ENCODE data around the gene ECSIT.
"Not testable (repeated sequence)": the region's sequence is repeated elsewhere in the genome, so short reads cannot be mapped to it uniquely, and the experiment has no call there.

The ECSIT gene, protein sequence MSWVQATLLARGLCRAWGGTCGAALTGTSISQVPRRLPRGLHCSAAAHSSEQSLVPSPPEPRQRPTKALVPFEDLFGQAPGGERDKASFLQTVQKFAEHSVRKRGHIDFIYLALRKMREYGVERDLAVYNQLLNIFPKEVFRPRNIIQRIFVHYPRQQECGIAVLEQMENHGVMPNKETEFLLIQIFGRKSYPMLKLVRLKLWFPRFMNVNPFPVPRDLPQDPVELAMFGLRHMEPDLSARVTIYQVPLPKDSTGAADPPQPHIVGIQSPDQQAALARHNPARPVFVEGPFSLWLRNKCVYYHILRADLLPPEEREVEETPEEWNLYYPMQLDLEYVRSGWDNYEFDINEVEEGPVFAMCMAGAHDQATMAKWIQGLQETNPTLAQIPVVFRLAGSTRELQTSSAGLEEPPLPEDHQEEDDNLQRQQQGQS

DNA sequence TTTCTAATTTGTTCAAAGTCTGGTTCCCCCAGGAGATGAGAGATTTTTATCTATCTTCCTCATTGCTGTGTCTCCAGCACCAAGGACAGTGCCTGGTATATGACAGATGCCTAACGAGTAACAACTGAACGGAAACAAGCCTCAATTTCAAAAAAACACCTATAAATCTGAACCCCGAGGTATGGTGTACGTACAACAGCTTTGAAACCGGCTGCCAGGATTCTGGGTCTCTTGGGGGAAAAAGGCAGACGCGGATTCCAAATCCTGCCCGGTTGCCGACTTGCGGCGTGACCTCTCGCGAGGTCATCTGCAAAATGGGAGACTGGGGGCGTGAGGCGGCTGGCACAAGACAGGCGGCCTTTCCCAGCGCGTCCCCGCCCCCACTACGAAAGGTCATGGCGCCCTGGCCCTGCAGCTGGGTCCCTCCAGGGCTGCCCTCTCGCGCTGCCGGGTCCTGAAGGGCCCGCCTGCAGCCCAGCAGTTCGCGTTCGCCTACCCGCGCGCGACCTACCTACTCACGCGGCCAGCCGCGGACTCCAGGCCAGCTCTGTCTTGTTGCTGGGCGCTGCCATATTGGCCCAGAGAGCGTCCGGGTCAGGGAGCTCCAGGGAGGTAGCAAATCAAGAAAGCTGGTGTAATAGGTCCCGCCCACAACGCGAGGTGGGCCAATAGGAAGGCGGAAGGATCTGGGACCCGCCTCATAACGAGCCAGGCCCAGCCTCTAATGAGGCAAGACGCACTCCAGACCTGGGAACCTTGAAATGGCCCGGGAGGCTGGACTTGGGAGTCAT, at the start of gene ECSIT:
TSS of gene ECSIT (minus strand) at position 584 of the 791 bp plus-strand sequence. CDS start 9,964 bp downstream, outside the sequence.
- peak; percentile 80 for DNase-seq

DNA sequence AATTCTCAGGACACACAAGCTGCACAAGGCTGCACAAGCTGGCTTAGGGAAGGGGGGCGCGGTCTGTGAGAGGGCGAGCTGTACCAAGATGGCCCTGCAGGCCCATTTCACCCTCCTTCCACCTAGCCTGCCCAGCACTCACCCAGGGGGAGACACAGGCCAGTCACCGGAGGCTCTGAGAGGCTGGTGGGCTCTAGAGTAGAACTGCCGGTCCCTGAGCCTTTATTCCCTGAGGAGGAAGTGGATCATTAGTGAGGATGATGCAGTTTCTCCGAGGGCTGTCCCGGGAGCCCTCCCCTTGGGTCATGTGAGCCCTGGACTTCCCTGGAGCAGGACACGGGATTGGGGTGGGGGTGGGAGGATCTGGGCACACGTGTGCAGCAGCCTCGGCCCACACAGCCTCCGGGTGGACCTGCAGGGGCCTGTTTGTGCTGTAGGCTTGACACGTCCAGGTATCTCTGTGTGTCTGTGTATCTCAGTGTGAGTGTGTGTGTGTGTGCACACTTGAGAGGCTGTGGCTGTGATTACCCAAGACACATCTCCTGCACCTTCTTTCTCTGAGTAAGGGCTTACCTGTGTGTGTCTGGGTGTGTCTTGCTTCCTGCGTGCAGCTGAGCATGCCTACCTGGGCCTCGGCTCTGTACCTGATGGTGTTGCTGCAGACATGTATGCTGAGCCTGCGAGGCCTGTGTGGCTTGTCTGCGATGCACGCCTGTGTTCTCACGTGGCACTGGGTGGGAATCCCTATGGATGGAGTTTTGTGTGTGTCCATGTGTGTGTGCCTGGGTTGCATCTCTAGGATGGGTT, 48.7 kb upstream of the ECSIT start, which contains the start of gene ACP5:
TSS of gene ACP5 (minus strand) at position 195 of the 807 bp plus-strand sequence. CDS start 328 bp downstream, outside the sequence.
- DNase-seq: no peak

DNA sequence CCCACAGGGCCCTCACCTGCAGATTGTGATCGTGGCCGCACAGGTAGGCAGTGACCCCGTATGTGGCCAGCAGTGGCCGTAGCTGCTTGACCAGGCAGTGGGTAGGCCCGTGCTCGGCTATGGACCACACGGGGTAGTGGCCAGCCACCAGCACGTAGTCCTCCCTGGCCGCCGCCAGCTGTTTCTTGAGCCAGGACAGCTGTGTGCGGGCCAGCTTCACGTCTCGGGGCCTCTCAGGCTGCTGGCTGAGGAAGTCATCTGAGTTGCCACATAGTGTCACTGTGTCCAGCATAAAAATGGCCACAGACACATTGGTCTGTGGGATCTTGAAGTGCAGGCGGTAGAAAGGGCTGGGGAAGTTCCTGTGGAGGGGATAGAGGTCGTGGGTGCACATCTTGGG, 47.3 kb upstream of the ECSIT start:
- DNase-seq: no peak

DNA sequence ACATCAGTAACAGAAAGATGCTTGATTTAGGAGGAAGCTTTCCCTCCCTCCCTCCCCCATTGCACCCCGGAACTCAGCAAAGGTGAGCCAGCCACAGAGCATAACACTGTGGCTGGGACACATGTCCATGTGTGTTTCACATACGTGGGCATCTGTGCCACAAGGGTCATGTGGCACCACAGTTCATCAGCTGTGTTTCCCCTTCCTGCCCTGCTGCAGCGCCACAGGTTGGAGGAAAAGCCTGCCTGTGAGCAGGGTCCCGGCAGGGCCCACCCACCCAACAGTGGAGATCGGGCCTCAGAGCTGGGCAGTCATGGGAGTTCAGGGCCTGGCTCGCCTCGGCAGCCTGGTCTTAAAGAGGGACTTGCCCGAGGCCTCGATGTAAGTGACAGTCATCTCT, 45.8 kb upstream of the ECSIT start:
- no peak for DNase-seq

DNA sequence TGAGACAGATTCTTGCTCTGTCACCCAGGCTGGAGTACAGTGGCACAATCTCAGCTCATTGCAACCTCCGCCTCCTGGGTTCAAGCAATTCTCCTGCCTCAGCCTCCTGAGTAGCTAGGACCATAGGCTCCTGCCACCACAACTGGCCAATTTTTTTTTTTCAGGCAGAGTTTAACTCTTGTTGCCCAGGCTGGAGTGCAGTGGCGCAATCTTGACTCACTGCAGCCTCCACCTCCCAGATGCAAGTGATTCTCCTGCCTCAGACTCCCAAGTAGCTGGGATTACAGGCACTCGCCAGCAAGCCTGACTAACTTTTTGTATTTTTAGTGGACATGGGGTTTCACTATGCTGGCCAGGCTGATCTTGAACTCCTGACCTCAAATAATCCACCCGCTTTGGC, 44.8 kb upstream of the ECSIT start:
- not testable (repeated sequence) for DNase-seq

DNA sequence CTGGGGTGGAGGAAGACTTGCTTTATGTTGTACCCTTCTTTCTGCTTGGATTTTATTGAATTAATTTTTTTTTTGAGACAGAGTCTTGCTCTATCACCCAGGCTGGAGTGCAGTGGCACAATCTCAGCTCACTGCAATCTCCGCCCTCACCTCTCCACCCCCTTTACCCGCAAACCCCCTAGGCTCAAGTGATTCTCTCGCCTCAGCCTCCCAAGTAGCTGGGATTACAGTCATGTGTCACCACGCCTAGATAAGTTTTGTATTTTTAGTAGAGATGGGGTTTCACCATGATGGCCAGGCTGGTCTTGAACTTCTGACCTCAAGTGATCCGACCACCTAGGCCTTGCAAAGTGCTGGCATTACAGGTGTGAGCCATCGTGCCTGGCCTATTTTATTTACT, 44.4 kb upstream of the ECSIT start:
- DNase-seq: not testable (repeated sequence)

DNA sequence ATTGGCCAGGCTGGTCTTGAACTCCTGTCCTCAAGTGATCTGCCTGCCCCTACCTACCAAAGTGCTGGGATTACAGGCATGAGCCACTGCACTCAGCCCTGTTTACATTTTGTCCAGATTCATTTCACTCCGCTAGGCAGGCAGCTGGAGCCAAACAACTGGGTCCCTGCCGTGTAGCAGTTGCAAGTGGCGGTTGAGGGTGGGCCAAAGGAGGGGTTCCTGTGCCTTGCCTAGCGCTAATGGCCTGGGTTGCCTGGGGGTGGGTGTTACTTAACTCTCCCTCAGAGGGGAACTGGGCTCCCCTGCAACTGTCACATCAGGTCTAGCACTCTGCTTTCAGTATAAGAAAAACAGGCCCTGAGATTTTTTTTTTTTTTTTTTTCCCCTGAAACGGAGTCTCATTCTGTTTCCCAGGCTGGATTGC, 41.1 kb upstream of the ECSIT start:
- DNase-seq: no peak

DNA sequence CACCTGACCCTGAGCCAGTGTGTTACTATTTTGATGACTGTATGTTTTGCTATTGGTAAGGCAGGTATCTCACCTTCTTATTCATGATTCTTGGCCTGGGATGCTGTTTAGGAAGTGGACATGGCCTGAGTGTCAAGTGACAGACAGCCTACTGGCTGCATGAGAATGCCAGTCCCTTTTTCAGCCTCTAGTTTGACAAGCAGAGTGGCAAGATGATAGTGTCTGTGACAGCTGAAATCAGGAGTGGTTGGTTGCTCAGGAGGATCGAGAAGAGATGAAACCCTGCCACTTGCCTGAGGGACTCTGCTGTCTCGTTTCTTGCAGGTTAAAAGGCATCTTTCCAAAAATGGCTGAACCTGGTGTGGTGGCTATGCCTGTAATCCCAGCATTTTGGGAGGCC, 37.2 kb upstream of the ECSIT start:
- DNase-seq: no peak

DNA sequence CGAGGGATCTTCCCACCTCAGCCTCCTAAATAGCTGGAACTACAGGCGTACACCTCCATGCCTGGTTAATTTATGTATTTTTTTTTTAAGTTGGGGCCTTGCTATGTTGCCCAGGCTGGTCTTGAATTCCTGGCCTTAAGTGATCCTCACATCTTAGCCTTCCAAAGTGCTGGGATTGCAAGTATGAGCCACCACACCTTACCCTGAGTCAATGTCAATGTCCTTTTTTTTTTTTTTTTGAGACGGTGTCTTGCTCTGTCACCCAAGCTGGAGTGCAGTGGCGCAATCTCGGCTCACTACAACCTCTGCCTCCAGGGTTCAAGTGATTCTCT, 36.7 kb upstream of the ECSIT start:
- DNase-seq: not testable (repeated sequence)

DNA sequence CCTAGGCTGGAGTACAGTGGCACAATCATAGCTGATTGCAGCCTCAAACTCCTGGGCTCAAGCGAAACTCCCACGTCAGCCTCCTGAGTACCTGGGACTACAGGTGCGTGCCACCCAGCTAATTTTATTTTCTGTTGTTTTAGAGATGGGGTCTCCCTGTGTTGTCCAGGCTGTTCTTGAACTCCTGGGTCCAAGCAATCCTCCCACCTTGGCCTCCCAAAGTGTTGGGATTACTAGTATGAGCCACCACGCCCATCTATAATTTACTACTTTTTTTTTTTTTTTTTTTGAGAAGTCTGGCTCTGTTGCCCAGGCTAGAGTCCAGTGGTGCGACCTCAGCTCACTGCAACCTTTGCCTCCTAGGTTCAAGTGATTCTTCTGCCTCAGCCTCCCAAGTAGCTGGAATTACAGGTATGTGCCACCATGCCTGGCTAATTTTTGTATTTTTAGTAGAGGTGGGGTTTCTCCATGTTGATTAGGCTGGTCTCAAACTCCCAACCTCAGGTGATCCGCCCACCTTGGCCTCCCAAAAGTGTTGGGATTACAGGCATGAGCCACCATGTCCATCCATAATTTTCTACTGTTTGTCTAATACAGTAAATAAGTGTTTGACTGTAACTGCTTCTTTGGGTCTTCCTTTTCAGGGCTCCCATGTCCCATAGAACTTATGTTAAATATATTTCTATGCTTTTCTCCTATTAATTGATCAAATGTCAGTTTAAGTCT, 35.3 kb upstream of the ECSIT start:
- not testable (repeated sequence) for DNase-seq

DNA sequence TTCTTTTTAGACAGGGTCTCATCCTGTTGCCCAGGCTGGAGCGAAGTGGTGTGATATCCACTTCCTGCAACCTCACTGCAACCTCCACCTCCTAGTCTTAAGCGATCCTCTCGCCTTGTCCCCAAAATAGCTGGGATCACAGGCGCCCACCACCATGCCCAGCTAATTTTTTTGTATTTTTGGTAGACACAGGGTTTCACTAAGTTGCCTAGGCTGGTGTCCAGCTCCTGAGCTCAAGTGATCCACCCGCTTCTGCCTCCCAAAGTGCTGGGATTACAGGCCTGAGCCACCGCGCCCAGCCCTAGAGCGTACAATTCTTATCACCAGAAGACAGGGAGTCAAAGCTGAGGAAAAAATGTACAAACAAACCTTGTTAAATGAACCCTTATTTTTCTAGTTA, 34.6 kb upstream of the ECSIT start:
- no peak for DNase-seq

DNA sequence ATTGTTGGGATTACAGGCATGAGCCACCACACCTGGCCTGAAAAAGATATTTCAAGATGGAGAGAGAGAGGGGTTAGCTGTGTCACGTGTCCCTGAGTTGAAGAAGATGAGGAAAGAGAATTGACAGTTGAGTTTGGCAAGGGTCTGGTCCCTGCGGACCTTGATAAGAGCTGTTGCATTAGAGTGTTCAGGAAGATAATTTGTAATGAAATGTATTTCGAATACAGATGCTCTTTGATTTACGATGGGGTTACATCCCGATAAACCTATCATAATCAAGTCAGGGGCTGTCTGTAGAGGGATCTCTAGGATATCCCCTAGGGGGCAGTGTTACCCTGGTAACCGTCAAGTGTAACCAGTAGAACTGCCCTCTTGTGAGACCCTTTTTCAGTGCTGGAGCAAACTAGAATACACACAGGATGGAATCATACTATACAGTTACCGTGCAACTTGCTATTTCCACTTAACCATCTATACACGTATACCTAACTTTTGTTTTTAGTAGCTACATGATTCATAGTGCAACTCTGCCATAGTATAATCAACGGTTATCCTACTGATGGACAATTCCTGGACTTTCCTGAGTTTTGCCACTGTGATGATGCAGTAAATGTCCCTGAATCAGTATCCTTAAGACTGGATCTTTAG, 31.6 kb upstream of the ECSIT start:
- peak; percentile 60 for DNase-seq

DNA sequence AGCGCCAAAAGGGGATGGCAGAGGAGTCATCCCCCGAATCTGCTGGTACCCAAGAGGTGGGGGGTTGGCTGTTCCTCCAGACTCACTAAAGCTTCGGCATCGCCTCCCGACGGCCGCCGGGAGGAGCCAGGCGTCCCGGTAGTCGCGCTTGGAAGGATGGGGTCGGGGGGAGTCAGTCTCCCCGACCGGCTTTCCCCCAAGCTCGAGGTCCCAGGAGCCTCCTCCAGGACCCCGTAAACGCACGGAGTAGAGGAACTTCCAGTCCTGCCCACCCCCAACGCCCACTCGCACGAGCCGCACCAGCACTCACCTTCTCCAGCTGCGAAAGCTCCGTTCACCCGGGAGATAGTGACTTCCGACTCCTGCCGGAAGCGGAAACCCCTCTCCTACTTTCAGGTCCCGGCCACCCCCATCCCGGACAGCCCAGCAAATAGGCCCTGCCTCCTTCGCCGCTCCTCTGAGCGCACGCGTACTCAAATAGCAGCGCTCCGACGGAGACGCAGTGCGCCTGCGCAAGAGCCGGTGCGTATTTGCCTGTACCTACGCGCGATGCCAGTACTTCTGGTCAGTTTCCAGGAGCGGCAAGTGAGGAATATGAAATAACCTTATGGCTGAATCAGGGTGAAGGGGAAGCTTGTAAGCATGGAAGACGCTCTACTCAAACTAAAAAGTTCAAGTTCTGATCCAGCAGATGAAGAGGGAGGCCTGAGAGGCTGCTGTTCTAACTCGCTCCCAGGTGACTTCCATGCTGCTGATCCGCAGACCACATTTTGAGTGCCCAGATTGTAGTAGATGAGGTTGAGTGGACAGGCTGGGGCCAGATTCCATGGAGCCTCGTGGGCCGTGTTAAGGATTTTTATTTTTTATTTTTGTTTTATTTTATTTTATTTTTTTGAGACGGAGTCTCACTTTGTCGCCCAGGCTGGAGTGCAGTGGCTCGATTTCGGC, 30.2 kb upstream of the ECSIT start, which contains the start of gene ELOF1:
TSS of gene ELOF1 (minus strand) at position 350 of the 948 bp plus-strand sequence. CDS start 4,883 bp downstream, outside the sequence.
- peak; percentile 72 for DNase-seq

DNA sequence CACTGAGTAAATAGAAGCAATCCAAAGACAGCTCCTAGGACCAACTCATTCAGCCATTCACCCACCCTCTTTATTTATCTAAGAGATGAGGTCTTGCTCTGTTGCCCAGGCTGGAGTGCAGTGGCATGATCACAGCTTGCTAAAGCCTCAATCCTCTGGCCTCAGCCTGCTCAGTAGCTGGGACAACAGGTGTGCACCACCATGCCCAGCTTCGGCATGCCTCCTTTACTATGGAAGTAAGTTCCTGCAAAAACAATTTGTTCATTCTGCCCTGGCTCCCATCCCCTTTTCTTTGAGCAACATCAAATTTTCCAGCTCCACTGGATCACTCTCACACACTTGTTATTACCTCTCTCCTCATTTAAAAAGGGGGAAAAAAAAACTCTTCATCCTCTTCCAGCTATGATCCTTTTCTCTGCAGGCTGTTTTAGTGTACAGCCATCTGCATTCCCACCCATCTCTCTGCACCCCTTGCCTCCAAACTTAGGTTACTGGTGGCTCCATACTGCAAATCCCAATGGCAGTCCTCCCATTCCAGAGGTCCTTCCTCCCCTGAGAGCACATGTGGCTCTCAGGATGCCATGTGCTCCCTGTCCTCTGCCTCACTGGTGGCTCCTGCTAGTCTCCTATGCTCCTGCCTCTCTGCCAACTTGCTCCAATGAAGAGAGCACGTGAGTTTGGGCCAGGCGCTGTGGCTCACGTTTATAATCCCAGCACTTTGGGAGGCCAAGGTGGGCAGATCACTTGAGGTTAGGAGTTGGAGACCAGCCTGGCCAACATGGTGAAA, 27.9 kb upstream of the ECSIT start:
- DNase-seq: no peak

DNA sequence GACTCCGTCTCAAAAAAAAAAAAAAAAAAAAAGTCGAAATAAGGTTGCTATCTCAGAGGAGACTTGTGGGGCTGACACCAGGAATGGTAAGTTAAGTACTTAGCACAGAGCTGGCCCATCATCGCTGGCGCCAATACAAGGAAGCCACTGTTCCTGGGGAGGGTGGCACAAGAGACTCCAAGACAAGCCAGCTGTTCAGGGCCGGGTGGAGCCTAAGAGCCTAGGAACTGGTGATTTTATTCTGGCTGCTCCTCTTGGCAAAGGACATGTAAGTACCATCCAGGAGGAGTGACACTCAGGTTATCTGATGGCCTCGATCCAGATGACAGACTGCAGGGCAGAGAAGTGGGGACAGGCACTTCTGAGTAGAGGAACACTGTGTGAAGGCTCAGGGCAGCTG, 26.3 kb upstream of the ECSIT start:
- DNase-seq: no peak

DNA sequence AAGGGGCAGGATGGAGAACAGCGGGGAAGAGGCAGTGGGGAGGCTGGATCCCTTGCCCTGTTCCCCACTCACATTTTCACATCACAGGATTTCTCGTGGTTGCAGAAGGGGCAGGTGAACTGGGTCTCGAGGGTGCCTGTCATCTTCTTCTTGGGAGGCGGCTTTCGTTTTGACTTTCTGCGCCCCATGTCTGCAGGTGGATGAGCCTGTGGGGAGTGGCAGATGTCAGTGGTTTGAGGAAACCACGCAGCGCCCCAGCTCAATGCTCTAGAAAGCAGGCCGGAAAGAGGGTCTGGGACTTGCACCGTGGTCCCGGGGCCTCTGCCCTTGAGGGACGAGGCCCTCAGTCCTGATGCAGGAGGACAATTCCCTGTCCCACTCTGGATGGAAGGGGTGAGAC, 25.2 kb upstream of the ECSIT start:
- no peak for DNase-seq

DNA sequence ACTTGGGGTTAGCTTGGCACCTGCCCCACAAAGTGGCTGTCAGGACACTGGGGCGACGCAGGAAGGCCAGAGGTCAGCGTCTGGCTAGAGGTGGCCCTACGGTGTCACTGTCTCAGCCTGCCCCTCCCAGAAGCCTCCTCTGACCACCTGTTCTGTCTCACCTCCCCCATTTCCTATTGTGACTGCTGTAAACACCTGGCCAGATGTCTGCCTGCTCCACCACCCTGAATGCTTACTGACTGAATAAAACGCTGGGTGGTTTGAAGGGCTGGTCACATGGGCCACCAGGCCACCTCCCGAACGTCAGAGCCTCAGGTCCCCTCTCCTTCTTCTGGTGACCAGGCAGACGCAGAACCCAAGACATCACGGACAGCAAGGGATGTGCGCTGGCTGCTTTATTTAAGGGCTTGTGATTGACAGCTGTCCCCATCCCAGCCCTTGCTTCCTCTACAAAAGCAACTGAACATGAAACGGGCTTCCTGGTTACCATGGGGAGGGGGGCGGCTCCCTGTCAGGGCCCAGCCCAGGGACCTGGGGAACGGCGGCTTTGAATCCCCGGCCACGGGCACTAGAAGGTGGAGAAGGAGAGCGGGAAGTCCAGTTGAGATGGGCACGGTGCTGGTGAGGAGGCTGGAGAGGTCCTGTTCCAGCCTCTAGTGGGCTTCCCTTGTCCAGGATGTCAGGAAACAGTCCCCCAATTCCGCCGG, 23.9 kb upstream of the ECSIT start:
- DNase-seq: no peak

DNA sequence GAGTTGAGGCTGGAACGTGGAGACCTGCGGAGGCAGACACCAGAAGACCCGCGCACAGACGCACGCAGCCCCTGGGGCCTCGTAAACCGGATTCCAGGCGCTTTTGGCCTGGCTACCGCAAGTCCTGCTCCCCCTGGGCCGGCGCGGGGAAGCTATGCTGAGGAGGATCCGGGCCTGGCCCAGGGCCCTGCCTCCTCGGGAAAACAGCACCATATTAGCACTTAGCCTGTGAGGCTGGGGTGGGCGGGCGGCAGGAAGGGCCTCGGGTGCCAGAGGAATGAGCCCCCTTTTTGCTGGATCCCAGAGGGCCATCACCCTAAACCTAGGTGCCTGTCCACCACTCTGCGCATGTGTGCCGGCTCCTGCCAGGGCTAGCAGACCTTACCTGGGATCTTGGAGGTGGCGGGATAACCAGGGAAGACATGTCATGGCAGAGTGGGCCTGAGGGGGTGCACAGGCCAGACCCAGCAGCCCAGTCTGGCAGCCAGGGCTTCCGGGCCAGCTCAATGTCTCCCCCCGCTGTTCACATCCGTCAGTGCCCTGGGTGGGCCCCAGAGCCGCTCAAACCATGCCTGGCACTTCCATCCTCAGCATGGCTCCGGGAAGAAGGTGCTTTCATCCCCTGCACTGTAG, 22.8 kb upstream of the ECSIT start:
- DNase-seq: no peak

DNA sequence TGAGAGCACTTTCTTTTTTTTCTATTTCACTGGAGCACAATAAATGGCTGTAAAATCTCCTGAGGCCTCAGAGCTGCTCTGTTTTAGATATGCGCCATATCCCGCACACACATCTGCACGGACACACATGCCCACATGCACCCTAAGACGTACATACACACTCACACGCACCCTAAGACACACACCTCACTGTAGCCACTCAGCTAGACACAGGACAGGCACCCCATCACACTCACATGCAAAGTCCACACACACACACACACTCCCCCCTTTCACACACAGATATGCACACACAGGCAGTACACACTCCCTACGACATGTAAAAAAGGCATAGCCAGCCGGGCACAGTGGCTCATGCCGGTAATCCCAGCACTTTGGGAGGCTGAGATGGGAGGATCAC, 21.3 kb upstream of the ECSIT start:
- no peak for DNase-seq

All from NCI-H1436 treated with DMSO at 0.1 percent for 48 hours (cell line).